K562 (cell line): ENCODE measurements around the gene MS4A2. TPM values are rescaled to one million over a fixed set of nuclear protein-coding genes. Genes with fewer than 3 reads are reported as not detected.

ENCODE experiments used
- BRCA1 ChIP-seq, 2 experiments: fragments of 450-650 bp in 1 of 2; sonication (generic) in 1 of 2; formaldehyde crosslinking in 1 of 2; IDR thresholded peaks; 2 replicates each; pipeline versions ENCODE4 v1.5.0 to v1.6.1; 2017 to 2020; ENCODE audit warnings: mild to moderate bottlenecking in 1 of 2, missing genetic modification reagents in 1 of 2
- BRF1 ChIP-seq: IDR thresholded peaks from 3 replicates; pipeline ENCODE4 v1.6.1; 2011; ENCODE audit warnings: borderline replicate concordance, mild to moderate bottlenecking; ENCODE audit not compliant: insufficient read length; ENCODE audit errors: extremely low read depth
- ESRRB ChIP-seq: fragments of 250-450 bp; sonication (Bioruptor Pico); IDR thresholded peaks from 2 replicates; pipeline ENCODE4 v1.5.0; 2020; ENCODE audit warnings: mild to moderate bottlenecking, moderate library complexity, borderline replicate concordance
- MTF1 ChIP-seq: fragments of 250-450 bp; sonication (Bioruptor Pico); IDR thresholded peaks from 2 replicates; pipeline ENCODE4 v1.9.0; 2021; ENCODE audit warnings: moderate library complexity, mild to moderate bottlenecking, inconsistent platforms, borderline replicate concordance
- MYC ChIP-seq, 2 experiments: fragments of 250-450 bp in 1 of 2; sonication (Bioruptor Pico) in 1 of 2; IDR thresholded peaks; 2 replicates each; pipeline versions ENCODE4 v1.5.1 to v1.6.1; 2012 to 2021; ENCODE audit warnings: low read depth in 2 of 2, borderline replicate concordance in 1 of 2, improper control_type of control experiment in 1 of 2, low read length in 1 of 2, mild to moderate bottlenecking in 1 of 2, moderate library complexity in 1 of 2
- PML ChIP-seq: IDR thresholded peaks from 2 replicates; pipeline ENCODE4 v1.6.1; 2012; ENCODE audit warnings: low read length, inconsistent platforms
- SPI1 ChIP-seq: IDR thresholded peaks from 2 replicates; pipeline ENCODE4 v1.6.1; 2011; ENCODE audit warnings: low read depth, low read length, control low read depth, borderline replicate concordance
- ZNF707 ChIP-seq: fragments of 250-450 bp; sonication (Bioruptor Pico); conservative IDR thresholded peaks from 2 replicates; pipeline ENCODE4 v1.8.0; 2022; ENCODE audit warnings: inconsistent platforms, mild to moderate bottlenecking, moderate library complexity
- polyA plus RNA-seq, 8 experiments: library from polyadenylated mRNA; depleted of rRNA in 4 of 8; stranded (reverse) in 5 of 8; unstranded in 3 of 8; fragments of >200 nt; fragmentation: Nextera tagmentation in 2 of 8; fragmentation: Illumina TruSeq in 1 of 8; extraction: Ambion mirVana in 2 of 8; extraction: Trizol in 1 of 8; gene quantifications; 2 replicates each; pipeline versions ENCODE4 v1.2.1 to v1.2.3, GENCODE V29; 2011 to 2014; ENCODE audit warnings: inconsistent platforms in 1 of 8, missing spikeins in 1 of 8
- total RNA-seq, 7 experiments: library from RNA; depleted of rRNA in 6 of 7; stranded (reverse); fragments of >200 nt in 6 of 7; fragmentation: Illumina TruSeq in 2 of 7; extraction: Trizol in 2 of 7; gene quantifications; 2 replicates each; pipeline versions ENCODE4 v1.2.1 to v1.2.3, GENCODE V29; 2011 to 2021; ENCODE audit warnings: low replicate concordance in 1 of 7
- TF ChIP-seq, protein P1 (sequence below): fragments of 200-600 bp; sonication (generic); IDR thresholded peaks from one replicate; pipeline ENCODE4 v1.6.1; 2012; ENCODE audit warnings: mild to moderate bottlenecking, low read depth, low read length, inconsistent platforms
- TF ChIP-seq, protein P2 (sequence below): fragments of 250-450 bp; sonication (Bioruptor Pico); IDR thresholded peaks from 2 replicates; pipeline ENCODE4 v1.4.0; 2020; ENCODE audit warnings: mild to moderate bottlenecking, moderate library complexity
- TF ChIP-seq, protein P3 (sequence below): sonication (generic); formaldehyde crosslinking; IDR thresholded peaks from 2 replicates; pipeline ENCODE4 v1.8.0; 2022; ENCODE audit warnings: missing genetic modification reagents, mild to moderate bottlenecking, borderline replicate concordance

Gene MS4A2
- total and polyA plus RNA-seq, 9 of the 15 experiments (the other 6 are each of a cell fraction or from before 2014, with no cell fraction given), result 0.06 to 5.7 (median 0.86) TPM

DNA sequence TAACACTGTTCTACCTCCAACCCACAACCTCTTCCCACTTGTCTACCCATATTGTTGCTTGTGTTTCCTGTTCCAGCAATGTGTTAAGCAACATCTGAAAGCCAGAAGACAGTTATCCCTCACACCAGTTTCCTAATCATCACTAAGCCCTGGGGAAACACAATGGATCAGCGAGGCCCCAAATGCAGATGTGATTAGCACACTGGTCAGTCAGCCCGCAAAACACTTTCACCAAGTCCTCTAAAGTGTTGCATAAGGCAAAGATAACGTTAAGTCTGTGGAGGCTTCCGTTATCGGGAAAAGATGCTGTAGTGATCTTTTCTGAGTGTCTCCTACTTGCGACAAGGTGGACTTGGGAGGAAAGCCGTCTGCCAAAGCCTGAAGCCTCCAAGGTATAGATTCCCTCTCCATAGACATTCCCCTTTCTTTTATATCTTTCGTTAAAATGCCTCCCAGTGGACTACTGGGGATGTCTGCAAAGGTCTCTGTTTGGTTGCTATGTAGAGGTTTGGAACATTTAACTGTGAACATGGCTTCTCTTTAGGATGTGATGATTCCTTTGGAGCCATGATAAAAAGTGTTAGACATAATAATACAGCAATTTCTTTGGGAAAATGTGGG lies 32.0 kb upstream of the MS4A2 start, which contains the start of gene MS4A3 (continued):
- TF ChIP-seq, protein P1, sequence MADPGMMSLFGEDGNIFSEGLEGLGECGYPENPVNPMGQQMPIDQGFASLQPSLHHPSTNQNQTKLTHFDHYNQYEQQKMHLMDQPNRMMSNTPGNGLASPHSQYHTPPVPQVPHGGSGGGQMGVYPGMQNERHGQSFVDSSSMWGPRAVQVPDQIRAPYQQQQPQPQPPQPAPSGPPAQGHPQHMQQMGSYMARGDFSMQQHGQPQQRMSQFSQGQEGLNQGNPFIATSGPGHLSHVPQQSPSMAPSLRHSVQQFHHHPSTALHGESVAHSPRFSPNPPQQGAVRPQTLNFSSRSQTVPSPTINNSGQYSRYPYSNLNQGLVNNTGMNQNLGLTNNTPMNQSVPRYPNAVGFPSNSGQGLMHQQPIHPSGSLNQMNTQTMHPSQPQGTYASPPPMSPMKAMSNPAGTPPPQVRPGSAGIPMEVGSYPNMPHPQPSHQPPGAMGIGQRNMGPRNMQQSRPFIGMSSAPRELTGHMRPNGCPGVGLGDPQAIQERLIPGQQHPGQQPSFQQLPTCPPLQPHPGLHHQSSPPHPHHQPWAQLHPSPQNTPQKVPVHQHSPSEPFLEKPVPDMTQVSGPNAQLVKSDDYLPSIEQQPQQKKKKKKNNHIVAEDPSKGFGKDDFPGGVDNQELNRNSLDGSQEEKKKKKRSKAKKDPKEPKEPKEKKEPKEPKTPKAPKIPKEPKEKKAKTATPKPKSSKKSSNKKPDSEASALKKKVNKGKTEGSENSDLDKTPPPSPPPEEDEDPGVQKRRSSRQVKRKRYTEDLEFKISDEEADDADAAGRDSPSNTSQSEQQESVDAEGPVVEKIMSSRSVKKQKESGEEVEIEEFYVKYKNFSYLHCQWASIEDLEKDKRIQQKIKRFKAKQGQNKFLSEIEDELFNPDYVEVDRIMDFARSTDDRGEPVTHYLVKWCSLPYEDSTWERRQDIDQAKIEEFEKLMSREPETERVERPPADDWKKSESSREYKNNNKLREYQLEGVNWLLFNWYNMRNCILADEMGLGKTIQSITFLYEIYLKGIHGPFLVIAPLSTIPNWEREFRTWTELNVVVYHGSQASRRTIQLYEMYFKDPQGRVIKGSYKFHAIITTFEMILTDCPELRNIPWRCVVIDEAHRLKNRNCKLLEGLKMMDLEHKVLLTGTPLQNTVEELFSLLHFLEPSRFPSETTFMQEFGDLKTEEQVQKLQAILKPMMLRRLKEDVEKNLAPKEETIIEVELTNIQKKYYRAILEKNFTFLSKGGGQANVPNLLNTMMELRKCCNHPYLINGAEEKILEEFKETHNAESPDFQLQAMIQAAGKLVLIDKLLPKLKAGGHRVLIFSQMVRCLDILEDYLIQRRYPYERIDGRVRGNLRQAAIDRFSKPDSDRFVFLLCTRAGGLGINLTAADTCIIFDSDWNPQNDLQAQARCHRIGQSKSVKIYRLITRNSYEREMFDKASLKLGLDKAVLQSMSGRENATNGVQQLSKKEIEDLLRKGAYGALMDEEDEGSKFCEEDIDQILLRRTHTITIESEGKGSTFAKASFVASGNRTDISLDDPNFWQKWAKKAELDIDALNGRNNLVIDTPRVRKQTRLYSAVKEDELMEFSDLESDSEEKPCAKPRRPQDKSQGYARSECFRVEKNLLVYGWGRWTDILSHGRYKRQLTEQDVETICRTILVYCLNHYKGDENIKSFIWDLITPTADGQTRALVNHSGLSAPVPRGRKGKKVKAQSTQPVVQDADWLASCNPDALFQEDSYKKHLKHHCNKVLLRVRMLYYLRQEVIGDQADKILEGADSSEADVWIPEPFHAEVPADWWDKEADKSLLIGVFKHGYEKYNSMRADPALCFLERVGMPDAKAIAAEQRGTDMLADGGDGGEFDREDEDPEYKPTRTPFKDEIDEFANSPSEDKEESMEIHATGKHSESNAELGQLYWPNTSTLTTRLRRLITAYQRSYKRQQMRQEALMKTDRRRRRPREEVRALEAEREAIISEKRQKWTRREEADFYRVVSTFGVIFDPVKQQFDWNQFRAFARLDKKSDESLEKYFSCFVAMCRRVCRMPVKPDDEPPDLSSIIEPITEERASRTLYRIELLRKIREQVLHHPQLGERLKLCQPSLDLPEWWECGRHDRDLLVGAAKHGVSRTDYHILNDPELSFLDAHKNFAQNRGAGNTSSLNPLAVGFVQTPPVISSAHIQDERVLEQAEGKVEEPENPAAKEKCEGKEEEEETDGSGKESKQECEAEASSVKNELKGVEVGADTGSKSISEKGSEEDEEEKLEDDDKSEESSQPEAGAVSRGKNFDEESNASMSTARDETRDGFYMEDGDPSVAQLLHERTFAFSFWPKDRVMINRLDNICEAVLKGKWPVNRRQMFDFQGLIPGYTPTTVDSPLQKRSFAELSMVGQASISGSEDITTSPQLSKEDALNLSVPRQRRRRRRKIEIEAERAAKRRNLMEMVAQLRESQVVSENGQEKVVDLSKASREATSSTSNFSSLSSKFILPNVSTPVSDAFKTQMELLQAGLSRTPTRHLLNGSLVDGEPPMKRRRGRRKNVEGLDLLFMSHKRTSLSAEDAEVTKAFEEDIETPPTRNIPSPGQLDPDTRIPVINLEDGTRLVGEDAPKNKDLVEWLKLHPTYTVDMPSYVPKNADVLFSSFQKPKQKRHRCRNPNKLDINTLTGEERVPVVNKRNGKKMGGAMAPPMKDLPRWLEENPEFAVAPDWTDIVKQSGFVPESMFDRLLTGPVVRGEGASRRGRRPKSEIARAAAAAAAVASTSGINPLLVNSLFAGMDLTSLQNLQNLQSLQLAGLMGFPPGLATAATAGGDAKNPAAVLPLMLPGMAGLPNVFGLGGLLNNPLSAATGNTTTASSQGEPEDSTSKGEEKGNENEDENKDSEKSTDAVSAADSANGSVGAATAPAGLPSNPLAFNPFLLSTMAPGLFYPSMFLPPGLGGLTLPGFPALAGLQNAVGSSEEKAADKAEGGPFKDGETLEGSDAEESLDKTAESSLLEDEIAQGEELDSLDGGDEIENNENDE, result no peak
- TF ChIP-seq ESRRB (CRISPR knock-in tag) (no peak), SPI1 (no peak), MYC (IDR thresholded peaks at IDR 0.05; ENCODE audit: low read depth, low read length) (peak; percentile 28; the same call in 1 of the 2 replicates), MYC (CRISPR knock-in tag; IDR thresholded peaks at IDR 0.05; ENCODE audit: borderline replicate concordance, low read depth) (no peak), PML (peak; percentile 83), MTF1 (no peak), BRF1 (no peak), BRCA1 (IDR thresholded peaks at IDR 0.05) (no peak), BRCA1 (CRISPR knock-in tag; IDR thresholded peaks at IDR 0.05) (no peak), ZNF707 (CRISPR knock-in tag) (no peak)
- TF ChIP-seq, protein P2, sequence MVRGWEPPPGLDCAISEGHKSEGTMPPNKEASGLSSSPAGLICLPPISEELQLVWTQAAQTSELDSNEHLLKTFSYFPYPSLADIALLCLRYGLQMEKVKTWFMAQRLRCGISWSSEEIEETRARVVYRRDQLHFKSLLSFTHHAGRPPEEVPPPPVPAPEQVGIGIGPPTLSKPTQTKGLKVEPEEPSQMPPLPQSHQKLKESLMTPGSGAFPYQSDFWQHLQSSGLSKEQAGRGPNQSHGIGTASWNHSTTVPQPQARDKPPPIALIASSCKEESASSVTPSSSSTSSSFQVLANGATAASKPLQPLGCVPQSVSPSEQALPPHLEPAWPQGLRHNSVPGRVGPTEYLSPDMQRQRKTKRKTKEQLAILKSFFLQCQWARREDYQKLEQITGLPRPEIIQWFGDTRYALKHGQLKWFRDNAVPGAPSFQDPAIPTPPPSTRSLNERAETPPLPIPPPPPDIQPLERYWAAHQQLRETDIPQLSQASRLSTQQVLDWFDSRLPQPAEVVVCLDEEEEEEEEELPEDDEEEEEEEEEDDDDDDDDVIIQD (CRISPR knock-in tag), result no peak
- TF ChIP-seq, protein P3, sequence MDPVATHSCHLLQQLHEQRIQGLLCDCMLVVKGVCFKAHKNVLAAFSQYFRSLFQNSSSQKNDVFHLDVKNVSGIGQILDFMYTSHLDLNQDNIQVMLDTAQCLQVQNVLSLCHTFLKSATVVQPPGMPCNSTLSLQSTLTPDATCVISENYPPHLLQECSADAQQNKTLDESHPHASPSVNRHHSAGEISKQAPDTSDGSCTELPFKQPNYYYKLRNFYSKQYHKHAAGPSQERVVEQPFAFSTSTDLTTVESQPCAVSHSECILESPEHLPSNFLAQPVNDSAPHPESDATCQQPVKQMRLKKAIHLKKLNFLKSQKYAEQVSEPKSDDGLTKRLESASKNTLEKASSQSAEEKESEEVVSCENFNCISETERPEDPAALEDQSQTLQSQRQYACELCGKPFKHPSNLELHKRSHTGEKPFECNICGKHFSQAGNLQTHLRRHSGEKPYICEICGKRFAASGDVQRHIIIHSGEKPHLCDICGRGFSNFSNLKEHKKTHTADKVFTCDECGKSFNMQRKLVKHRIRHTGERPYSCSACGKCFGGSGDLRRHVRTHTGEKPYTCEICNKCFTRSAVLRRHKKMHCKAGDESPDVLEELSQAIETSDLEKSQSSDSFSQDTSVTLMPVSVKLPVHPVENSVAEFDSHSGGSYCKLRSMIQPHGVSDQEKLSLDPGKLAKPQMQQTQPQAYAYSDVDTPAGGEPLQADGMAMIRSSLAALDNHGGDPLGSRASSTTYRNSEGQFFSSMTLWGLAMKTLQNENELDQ (CRISPR knock-in tag), result no peak
